ENCODE measurements around the gene LRCH1.
A peak's percentile ranks its signal among the peaks of the same experiment; 100 is the strongest.

LRCH1 gene

GRCh38 chr13:46665633-46666482, 112.9 kb downstream of the LRCH1 start:
- no peak for DNase-seq (ENCODE audit: low read depth in 2 of 2)

- DNase-seq (ENCODE audit: low read depth in 2 of 2) = no peak
These were observed 113.9 kb downstream of the LRCH1 start for GRCh38 chr13:46666727-46667456.

GRCh38 chr13:46667687-46668281, 114.8 kb downstream of the LRCH1 start:
- DNase-seq (ENCODE audit: low read depth in 2 of 2) = no peak

GRCh38 chr13:46668302-46668720, 115.3 kb downstream of the LRCH1 start:
- DNase-seq (ENCODE audit: low read depth in 2 of 2) = peak; percentile 78 to 82

DNA sequence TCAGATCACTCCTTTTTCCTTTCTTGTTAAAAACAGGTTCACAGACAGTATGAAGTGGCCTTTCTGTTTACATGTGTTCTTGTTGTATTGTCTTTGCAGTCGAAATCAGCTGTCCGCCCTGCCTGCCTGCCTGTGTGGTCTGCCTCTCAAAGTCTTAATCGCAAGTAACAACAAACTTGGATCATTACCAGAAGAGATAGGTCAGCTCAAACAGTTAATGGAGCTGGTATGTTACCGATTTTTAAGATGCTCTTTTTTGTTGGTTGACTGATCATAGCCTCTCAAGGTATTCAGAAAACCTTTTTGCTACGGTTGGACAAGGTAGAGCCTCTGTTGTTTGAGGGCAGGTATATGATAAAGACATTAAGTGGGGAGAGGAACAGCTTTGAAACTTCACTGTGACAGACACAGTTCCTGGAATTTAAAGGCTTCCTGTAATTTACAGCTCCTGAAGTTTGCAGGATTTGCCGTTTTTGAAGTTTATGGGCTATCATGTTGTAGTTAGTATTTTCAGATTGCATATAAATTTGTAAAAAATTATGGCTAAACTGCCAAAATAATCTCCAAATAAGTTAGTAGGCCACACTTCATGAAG, 116.1 kb downstream of the LRCH1 start:
- DNase-seq (ENCODE audit: low read depth in 2 of 2) = no peak

DNA sequence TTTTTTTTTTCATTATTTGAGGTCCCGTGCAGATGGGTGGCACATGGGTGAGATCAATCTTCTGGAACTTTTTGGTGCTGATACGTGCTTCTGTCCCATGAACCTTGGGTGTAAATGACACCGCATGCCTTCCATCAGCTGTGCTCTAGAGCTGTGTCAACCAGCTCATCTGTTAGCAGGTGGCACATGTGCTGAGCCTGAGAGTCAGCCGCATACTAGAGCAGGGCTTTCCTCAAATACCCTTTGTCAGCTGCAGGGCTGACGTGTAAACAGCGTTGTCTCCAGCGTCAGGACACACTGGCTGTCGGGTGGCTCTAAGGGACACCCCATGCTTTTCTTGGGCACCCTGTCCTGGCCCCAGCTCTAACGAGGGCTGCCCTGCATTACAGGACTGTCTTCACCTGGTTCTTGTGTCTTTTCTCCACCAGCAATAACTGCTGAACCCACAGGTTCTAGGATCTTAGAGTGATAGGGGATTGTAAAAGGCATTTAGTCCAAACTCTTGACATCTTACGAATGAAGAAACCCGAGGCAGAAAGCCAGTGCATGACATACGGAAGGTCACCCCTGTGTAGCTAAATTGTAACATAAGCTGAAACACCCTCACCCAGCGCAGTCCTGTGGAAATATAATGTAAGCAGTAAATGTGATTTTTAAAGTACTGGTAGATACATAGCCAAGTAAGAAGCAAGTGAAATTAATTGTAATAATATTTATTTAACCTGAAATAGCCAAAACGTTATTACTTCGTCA, 119.5 kb downstream of the LRCH1 start:
- no peak for DNase-seq (ENCODE audit: low read depth in 2 of 2)

DNA sequence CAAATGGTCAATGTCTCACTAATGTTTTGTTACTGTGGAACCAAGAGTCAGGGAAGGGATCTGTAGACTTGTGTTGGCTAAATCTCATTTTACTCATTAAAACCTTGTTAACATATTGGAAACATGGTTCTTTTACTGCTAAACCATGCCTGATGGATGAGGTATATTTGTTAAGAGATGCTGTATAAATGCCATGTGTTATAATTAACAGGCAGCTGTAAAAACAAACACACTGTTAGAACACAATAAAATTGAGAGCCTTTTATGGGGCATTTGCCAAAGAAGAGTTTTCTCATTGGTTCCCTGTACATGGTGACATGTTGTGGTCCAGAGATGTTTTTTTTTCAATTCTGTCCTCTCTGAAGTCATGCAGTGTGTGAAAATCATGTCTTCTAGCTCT, 122.0 kb downstream of the LRCH1 start:
- DNase-seq (ENCODE audit: low read depth in 2 of 2) = no peak

GRCh38 chr13:46676378-46676725, 123.4 kb downstream of the LRCH1 start:
- no peak for DNase-seq (ENCODE audit: low read depth in 2 of 2)

DNA sequence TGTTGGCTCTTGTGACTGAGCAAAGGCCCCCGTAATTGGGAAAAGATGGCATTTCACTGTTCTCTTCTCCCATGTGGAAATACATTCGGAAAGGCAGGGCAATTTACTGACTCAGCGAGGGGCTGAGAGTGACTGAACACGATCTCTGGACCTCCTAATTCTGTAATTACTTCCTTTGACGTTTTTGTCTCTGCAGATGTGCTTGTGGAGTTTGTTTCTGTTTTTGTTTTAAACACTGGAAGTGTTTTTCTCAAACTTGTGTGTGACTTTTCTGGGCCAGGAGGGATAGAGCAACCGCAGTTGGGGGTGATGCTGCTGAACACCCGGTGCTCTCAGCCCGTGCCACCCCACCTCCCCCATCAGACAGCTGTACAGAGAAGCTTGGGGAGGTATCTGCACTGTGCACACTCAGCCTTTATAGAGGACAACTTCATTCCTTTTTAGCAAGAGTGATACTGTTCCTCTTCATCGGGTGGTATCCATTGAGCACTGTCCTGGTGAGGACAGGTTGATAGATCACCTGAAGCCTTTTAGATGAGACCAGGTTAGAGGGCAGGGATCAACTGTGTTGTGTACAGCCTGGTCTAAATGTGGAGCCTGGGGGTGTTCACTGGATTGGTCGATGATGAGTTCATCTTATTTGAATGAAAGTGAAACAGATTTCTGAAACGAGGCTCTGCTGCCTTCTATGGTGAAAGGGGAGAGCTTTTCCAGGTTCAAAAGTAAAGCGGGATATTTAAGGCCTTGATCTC, 126.6 kb downstream of the LRCH1 start:
- DNase-seq (ENCODE audit: low read depth in 2 of 2) = peak in 1 of 2 experiments; percentile 55

DNA sequence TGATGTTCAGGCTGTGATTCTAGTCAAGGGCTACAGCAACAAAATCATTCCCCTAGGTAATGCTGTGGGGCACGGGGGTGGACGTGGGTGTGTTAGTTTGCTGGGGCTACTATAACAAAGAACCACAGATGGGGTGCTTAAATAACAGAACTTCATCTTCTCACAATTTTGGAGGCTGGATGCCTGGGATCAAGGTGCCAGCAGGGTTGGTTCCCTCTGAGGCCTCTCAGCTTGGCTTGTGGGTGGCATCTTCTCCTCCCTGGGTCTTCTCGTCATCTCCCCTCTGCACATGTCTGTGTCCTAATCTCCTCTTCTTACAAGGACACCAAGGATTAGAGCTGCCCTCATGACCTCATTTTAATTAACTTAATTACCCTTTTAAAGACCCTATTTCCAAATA, 129.0 kb downstream of the LRCH1 start:
- DNase-seq (ENCODE audit: low read depth in 2 of 2) = no peak

DNA sequence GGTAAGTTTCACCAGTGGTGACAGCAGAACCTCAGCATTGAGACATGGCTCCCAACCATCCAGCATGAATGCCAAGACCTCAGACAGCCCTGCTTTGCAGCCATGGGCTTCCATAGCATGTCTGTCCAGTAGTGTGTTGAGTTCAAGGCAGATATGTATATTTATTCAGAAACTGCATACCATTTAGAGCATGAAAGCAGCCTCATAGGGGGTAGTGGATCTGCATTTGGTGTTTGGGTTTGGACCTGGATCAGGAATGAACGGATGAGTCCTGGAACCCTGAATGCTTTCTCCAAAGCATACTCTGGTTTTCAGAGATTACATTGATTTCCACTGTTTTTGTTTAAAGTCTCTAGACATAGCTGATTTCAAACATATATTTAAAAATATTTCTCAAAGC, 129.7 kb downstream of the LRCH1 start:
- peak; percentile 31 to 44 for DNase-seq (ENCODE audit: low read depth in 2 of 2)

DNA sequence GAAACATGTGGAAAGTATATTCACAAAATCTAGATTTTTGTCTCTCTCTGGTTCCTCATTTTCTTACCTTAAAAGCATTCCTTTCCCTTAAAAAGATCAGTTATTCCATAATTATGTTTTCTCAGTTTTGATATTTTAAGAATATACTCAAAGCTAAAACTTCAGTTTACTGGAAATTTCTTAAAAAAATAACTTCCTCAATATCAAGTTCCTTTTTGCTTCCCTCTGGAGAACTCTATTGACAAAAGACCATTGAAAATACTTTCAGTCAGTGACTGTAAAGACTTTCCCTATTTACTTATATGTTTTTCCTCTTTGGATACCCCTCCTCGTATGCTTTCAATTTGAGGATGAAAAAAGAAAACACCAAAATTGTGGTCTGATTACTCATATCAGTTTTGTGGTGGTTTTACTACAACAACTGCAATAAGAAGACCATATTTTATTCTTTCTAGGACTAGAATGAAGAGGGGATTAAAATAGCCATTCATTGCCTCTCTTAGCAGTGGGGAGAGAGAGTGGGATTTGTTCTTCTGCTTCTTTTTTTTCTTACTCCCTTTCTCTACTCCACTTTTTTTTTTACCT, 130.8 kb downstream of the LRCH1 start:
- DNase-seq (ENCODE audit: low read depth in 2 of 2) = peak; percentile 48 to 57

DNA sequence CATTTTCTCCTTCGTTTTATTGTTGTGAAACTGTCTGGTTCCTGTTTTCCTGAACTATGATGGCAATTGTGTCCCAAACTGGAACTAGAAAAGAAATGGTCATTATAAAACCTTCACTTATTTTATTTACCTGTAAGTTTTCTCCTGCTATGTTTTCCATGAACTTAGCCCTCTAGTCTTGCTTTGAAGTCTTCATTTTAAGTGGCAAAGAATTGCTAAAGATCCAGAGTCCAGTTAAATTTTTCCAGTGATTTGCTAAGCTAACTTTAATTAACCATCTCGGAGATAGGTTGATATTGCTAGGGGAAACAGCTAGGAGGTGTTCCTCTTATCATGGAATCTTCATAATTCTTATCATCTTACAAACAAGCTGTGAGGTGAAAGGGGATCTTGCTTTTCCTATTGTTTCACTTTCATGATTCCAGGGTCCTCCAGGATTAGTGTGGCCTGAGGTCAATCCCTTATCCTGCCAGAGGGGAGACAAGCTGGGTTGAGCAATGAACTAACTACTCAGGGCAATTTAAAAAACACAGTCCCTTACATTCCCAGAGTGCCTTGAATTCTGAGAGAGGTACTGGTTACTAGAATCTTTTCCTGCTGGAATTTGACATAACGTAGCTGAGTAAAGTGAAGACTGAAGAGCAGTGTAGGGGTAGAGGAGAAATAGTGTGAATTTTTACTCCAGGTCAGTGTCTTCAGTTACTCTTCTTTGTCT, 131.5 kb downstream of the LRCH1 start:
- no peak for DNase-seq (ENCODE audit: low read depth in 2 of 2)

- DNase-seq (ENCODE audit: low read depth in 2 of 2) = no peak
These were observed 132.2 kb downstream of the LRCH1 start for GRCh38 chr13:46685006-46685730.

DNA sequence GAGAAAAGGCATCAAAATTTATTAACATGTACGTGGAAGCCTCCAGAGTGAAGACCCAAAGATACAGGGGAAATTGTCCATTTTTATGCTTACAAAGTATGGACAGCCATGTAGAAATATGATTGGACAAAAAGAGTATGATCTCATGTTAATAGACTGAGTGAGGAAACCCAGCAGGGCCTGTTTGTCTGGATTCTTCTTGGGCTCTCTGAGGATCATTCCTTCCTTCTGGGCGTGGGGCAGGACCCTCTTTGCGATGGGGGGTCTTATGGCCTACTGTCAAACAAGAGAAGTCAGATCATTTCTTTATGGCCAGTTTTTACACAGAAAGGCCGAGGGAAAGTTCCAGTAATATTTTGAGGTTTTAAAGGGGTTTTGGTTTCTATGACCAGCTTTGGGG, 133.2 kb downstream of the LRCH1 start:
- no peak for DNase-seq (ENCODE audit: low read depth in 2 of 2)

DNA sequence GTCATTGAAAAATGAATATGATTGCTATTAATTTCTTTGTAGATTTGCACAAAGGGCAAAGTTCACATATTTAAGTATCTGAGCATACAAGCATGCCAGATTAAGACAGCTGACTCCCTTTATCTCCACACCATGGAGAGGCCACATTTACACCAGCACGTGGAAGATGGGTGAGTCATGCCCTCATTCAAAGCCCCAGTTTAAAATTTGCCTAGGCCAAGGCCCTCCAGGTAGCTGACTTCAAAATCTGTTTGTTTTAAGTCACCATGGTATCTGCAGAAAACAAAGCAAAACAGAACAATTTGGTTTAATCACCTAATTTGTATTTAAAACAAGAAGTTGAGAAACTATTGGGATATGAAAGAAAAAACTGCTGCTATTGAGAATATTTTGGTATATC, 134.8 kb downstream of the LRCH1 start:
- DNase-seq (ENCODE audit: low read depth in 2 of 2) = no peak

- DNase-seq (ENCODE audit: low read depth in 2 of 2) = no peak
These were observed 135.3 kb downstream of the LRCH1 start for GRCh38 chr13:46688306-46688705.

- DNase-seq (ENCODE audit: low read depth in 2 of 2) = no peak
These were observed 145.0 kb downstream of the LRCH1 start for GRCh38 chr13:46698014-46698413.

- DNase-seq (ENCODE audit: low read depth in 2 of 2) = no peak
These were observed 146.0 kb downstream of the LRCH1 start for GRCh38 chr13:46698910-46699460.

All from fibroblast of skin of left biceps (primary cell).